GM12878 (cell line): Measurements from ENCODE around the gene GRK5. TPM values are rescaled to one million over a fixed set of nuclear protein-coding genes. Genes with fewer than 3 reads are reported as not detected.

Experiments used
- ATAC-seq: fragments of 200-7000 bp; cut with Tn5 transposase; 3 replicates; pipeline ENCODE4 v1.9.1; 2020; ENCODE audit warnings: mild to moderate bottlenecking, moderate library complexity
- BruUV-seq: library from RNA; stranded (reverse); fragments of 400-500 nt; replicated peaks from 2 replicates; lab custom pipeline; 2021; lab: Mats Ljungman, UMichigan
- CTCF ChIA-PET: fragments of 300-600 bp; sonication (Branson Sonifier 250); formaldehyde crosslinking; extraction: SDS; loops from one replicate; lab custom pipeline; 2021; ENCODE audit warnings: inconsistent platforms; lab: Yijun Ruan, JAX
- POLR2A ChIA-PET: fragments of 350-600 bp; formaldehyde crosslinking; extraction: SDS; loops from one replicate; lab custom pipeline; 2021; ENCODE audit warnings: inconsistent platforms; lab: Charles Lee
- RAD21 ChIA-PET: fragments of 300-600 bp; sonication (Branson Sonifier 250); formaldehyde crosslinking; loops from one replicate; lab custom pipeline; 2023; ENCODE audit warnings: antibody characterized with exemption; ENCODE audit not compliant: unreplicated experiment; lab: Charles Lee
- SMC1A ChIA-PET: fragments of 300-600 bp; sonication (Branson Sonifier 250); formaldehyde crosslinking; loops from one replicate; lab custom pipeline; 2023; ENCODE audit not compliant: unreplicated experiment, uncharacterized antibody; lab: Charles Lee
- DNase-seq: peaks from one replicate; pipeline ENCODE4 v3.0.0-alpha.2; 2011; ENCODE audit warnings: low read depth, low spot score
- FAIRE-seq: peaks from 3 replicates; lab custom pipeline; 2011; peaks lifted over from hg19 to GRCh38; lab: Jason Lieb, UNC
- H2AFZ ChIP-seq: 2 replicates; pipeline ENCODE4 v1.6.0; 2011; ENCODE audit warnings: low read depth, low read length, control low read depth; ENCODE audit not compliant: control insufficient read depth
- H3K27ac ChIP-seq: 2 replicates; pipeline ENCODE4 v1.5.1; 2011; ENCODE audit warnings: control low read depth; ENCODE audit not compliant: control insufficient read depth, insufficient read depth
- H3K27me3 ChIP-seq, 2 experiments: replicated peaks in 1 of 2; 2 replicates each; pipeline versions ENCODE4 v1.6.0 to v1.6.1; 2011; ENCODE audit warnings: low read length in 1 of 2; ENCODE audit not compliant: control insufficient read depth in 2 of 2, insufficient read depth in 2 of 2
- H3K36me3 ChIP-seq, 2 experiments: 2 replicates each; pipeline ENCODE4 v1.5.1; 2011; ENCODE audit warnings: low read length in 1 of 2; ENCODE audit not compliant: control insufficient read depth in 2 of 2, insufficient read depth in 2 of 2
- H3K4me1 ChIP-seq: 2 replicates; pipeline ENCODE4 v1.6.1; 2011; ENCODE audit warnings: mild to moderate bottlenecking, low read length, moderate library complexity, mixed read lengths; ENCODE audit not compliant: control insufficient read depth, insufficient read depth
- H3K4me2 ChIP-seq: 2 replicates; pipeline ENCODE4 v1.6.0; 2011; ENCODE audit warnings: control low read depth; ENCODE audit not compliant: control insufficient read depth, insufficient read depth
- H3K4me3 ChIP-seq: fragments of 200-600 bp; sonication (generic); 2 replicates; pipeline ENCODE4 v1.5.1; 2016
- H3K79me2 ChIP-seq: 2 replicates; pipeline ENCODE4 v1.6.0; 2011; ENCODE audit warnings: low read length; ENCODE audit not compliant: control insufficient read depth, insufficient read depth
- H3K9ac ChIP-seq: 2 replicates; pipeline ENCODE4 v1.8.0; 2011; ENCODE audit warnings: low read length, control low read depth, mixed read lengths; ENCODE audit not compliant: control insufficient read depth, insufficient read depth
- H3K9me3 ChIP-seq: replicated peaks from 3 replicates; pipeline ENCODE4 v1.5.1; 2011; ENCODE audit warnings: mild to moderate bottlenecking, low read length; ENCODE audit not compliant: control insufficient read depth, insufficient read depth
- H4K20me1 ChIP-seq: 2 replicates; pipeline ENCODE4 v1.6.0; 2011; ENCODE audit not compliant: control insufficient read depth, insufficient read depth
- DPF2 ChIP-seq: fragments of 450-650 bp; IDR thresholded peaks from 2 replicates; pipeline ENCODE4 v1.6.1; 2017; ENCODE audit warnings: mild to moderate bottlenecking
- E2F4 ChIP-seq: IDR thresholded peaks from 2 replicates; pipeline ENCODE4 v1.6.1; 2012; ENCODE audit warnings: low read depth, low read length, improper control_type of control experiment
- KLF5 ChIP-seq: fragments of 450-650 bp; IDR thresholded peaks from 2 replicates; pipeline ENCODE4 v1.6.1; 2014; ENCODE audit warnings: mild to moderate bottlenecking; ENCODE audit not compliant: partially characterized antibody
- MEF2B ChIP-seq: fragments of 450-650 bp; IDR thresholded peaks from 2 replicates; pipeline ENCODE4 v1.6.1; 2018; ENCODE audit warnings: mild to moderate bottlenecking, moderate library complexity; ENCODE audit not compliant: partially characterized antibody, poor library complexity, severe bottlenecking
- MLLT1 ChIP-seq: fragments of 450-650 bp; IDR thresholded peaks from 2 replicates; pipeline ENCODE4 v1.6.1; 2016; ENCODE audit warnings: mild to moderate bottlenecking
- SMARCA5 ChIP-seq: fragments of 450-650 bp; IDR thresholded peaks from 2 replicates; pipeline ENCODE4 v1.6.1; 2017; ENCODE audit warnings: mild to moderate bottlenecking
- WGBS: methylation state at CpG from one replicate; pipeline ENCODE4 v1.1.6; 2016; ENCODE audit warnings: low lambda C conversion rate; ENCODE audit not compliant: insufficient replicate concordance, insufficient coverage; ENCODE audit errors: missing lambda C conversion rate; 5-methylcytosine and 5-hydroxymethylcytosine counted together
- in situ Hi-C: fragments of 300-500 bp; cut with MboI; formaldehyde crosslinking; loops from 9 replicates; pipeline ENCODE4 v1.14.3; 2018; ENCODE audit warnings: mixed read lengths
- intact Hi-C: fragments of 100-400 bp; cut with micrococcal nuclease; formaldehyde crosslinking; loops from one replicate; pipeline ENCODE4 v1.14.2; 2022; ENCODE audit not compliant: unreplicated experiment
- polyA plus RNA-seq, 11 experiments: library from polyadenylated mRNA; depleted of rRNA in 4 of 11; unstranded in 6 of 11; stranded (reverse) in 5 of 11; fragments of >200 nt; fragmentation: Nextera tagmentation in 4 of 11; fragmentation: Illumina TruSeq in 1 of 11; extraction: Ambion mirVana in 4 of 11; extraction: Trizol in 1 of 11; gene quantifications; 1 replicate in 1 of 11; 2 replicates in 10 of 11; pipeline versions ENCODE4 v1.2.1 to v1.2.3, GENCODE V29; 2011 to 2016; ENCODE audit warnings: inconsistent platforms in 2 of 11, missing spikeins in 2 of 11, low read depth in 1 of 11
- total RNA-seq, 4 experiments: library from RNA; depleted of rRNA in 3 of 4; stranded (reverse); fragments of >200 nt in 3 of 4; fragmentation: Illumina TruSeq in 1 of 4; extraction: Trizol in 1 of 4; gene quantifications; 2 replicates each; pipeline versions ENCODE4 v1.2.1 to v1.2.3, GENCODE V29; 2013 to 2021

GRK5 gene
- total and polyA plus RNA-seq, 10 of the 15 experiments (the other 5 are each of a cell fraction or from before 2014, with no cell fraction given) = 0.11 to 22.1 (median 10.0) TPM

GRCh38 chr10:119306986-119307392, 99.6 kb downstream of the GRK5 start:
- ChIA-PET POLR2A (interaction anchor here (0.6 to 2.4 kb wide), 6 partner anchors 17 to 99 kb away, joined by 3 to 14 read pairs (median 4); partner anchors contain the start of gene GRK5), CTCF (interaction anchor here (0.6 to 5.5 kb wide), 12 partner anchors 9 to 277 kb away, joined by 3 to 43 read pairs (median 4); partner anchors contain the start of gene GRK5), RAD21 (interaction anchor here (0.8 to 7.0 kb wide), 4 partner anchors 9 to 108 kb away, joined by 3 to 46 read pairs (median 20); partner anchors contain the start of gene GRK5), SMC1A (interaction anchor here (0.7 to 3.7 kb wide), 8 partner anchors 9 to 171 kb away, joined by 3 to 28 read pairs (median 6); partner anchors contain the start of gene GRK5)
- peak; percentile 23 for FAIRE-seq
- H3K4me3 ChIP-seq = peak overlapping the region; percentile 52; the same call in 1 of the 2 replicates
- H3K9ac ChIP-seq = peak overlapping the region; percentile 32
- no peak for DNase-seq
- no peaks in the 10 kb centered on the region; a peak in 1 of 4 replicates for H3K36me3 ChIP-seq
- no peaks in the 10 kb centered on the region for H3K27me3 ChIP-seq
- H3K27ac ChIP-seq = peak overlapping the region; percentile 92
- BruUV-seq = no TSS peak
- in situ Hi-C loops = no loop called here
- ATAC-seq = no peak
- TF ChIP-seq SMARCA5 (peak; percentile 87), E2F4 (no peak), MEF2B (peak; percentile 7)
- TF ChIP-seq, all 136 proteins: peak for 2
- WGBS = 42% methylated on average over 4 of the region's 4 CpGs
- Histone ChIP-seq H3K4me2 (peak overlapping the region; percentile 73), H4K20me1 (no peaks in the 10 kb centered on the region), H3K9me3 (no peaks in the 10 kb centered on the region), H2AFZ (no peak overlapping the region), H3K79me2 (peaks cover 45% of the 10 kb centered on the region), H3K4me1 (peaks cover 70% of the 10 kb centered on the region)
- intact Hi-C loops = loop anchor here (1.0 to 10.0 kb wide), 5 partner anchors 36 to 232 kb away; no protein-coding TSS in a partner anchor

GRCh38 chr10:119308089-119308488, 100.7 kb downstream of the GRK5 start:
- Histone ChIP-seq H3K4me2 (peak overlapping the region; percentile 91), H3K4me1 (peaks cover 78% of the 10 kb centered on the region), H3K79me2 (peaks cover 52% of the 10 kb centered on the region), H3K4me3 (no peak overlapping the region), H3K9ac (no peak overlapping the region), H2AFZ (no peak overlapping the region), H3K36me3 (no peaks in the 10 kb centered on the region; a peak in 1 of 4 replicates), H3K27me3 (no peaks in the 10 kb centered on the region), H4K20me1 (no peaks in the 10 kb centered on the region), H3K27ac (no peak overlapping the region), H3K9me3 (no peaks in the 10 kb centered on the region)
- RAD21 ChIA-PET = interaction anchor here (1.2 to 7.0 kb wide), 5 partner anchors 18 to 101 kb away, joined by 3 to 46 read pairs (median 8); partner anchors contain the start of gene GRK5
- in situ Hi-C loops = no loop called here
- WGBS = 94% methylated on average over 12 of the region's 12 CpGs
- POLR2A ChIA-PET = interaction anchor here (0.9 to 2.2 kb wide), 3 partner anchors 56 to 176 kb away, joined by 3 to 4 read pairs (median 4); no protein-coding TSS in a partner anchor
- CTCF ChIA-PET = interaction anchor here (0.7 to 5.5 kb wide), 9 partner anchors 18 to 180 kb away, joined by 3 to 43 read pairs (median 3); partner anchors contain the start of gene GRK5
- peak; percentile 39; the same call in 1 of the 2 replicates for TF ChIP-seq MLLT1
- no peak for TF ChIP-seq DPF2
- TF ChIP-seq KLF5 = no peak
- intact Hi-C loops = loop anchor here (10.0 kb wide), 1 partner anchor 233 kb away; no protein-coding TSS in a partner anchor
- no TSS peak for BruUV-seq
- no peak for FAIRE-seq
- SMC1A ChIA-PET = interaction anchor here (1.3 to 2.8 kb wide), 5 partner anchors 85 to 170 kb away, joined by 3 to 8 read pairs (median 4); no protein-coding TSS in a partner anchor
- DNase-seq = no peak
- ATAC-seq = no peak
